GM23248 (cell line): Measurements from ENCODE around the gene DPP10.

Experiments used
- EZH2 ChIP-seq: fragments of 200-600 bp; sonication (generic); IDR thresholded peaks from 2 replicates; pipeline ENCODE4 v1.6.1; 2018; ENCODE audit warnings: antibody characterized with exemption, mild to moderate bottlenecking; ENCODE audit not compliant: insufficient read depth, poor library complexity, severe bottlenecking
- EZH2phosphoT487 ChIP-seq: fragments of 200-600 bp; sonication (generic); IDR thresholded peaks from 2 replicates; pipeline ENCODE4 v1.6.1; 2018; ENCODE audit warnings: antibody characterized with exemption, moderate library complexity, mild to moderate bottlenecking, low read depth; ENCODE audit not compliant: insufficient read depth

- no peak for TF ChIP-seq EZH2
- no peak for TF ChIP-seq EZH2phosphoT487
These were observed 4.1 kb downstream of the DPP10 start for GRCh38 chr2:114446571-114446970.
